ENCODE measurements around the gene TICRR.

The TICRR gene

DNA sequence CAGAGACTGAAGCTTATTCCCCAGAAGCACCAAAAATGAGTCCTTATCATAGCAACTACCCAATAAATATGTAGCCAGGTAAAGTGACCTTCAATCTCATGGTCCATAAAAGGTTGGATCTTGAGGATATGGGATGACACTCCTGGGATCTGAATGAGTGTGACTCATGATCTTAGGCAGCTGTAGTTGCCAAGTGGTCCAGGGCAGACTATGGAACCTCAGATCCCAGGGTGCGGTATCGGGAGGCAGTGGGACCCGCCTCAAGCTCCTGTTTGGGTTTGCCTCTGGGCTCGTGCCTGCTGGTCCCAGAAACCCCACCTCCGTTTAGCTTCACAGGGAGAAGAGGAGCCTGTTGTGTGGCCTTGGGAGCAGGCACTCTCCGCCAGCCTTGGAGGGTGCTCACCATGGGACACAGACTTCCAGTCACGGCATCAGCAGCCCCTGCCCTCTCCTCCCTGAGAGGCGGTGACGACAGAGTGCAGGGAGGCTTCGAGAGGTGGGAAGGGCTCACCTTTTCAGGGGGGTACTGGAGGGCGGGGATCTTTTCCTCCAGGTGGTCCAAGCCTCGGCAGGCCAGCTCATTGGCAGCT is 95.8 kb downstream of the TICRR start:
- no peak for DNase-seq

- DNase-seq, result no peak
Observed at GRCh38 chr15:89671687-89672086, 96.4 kb downstream of the TICRR start.

- peak in 8 of 56 donors; percentile 14 to 39 (median 28) for DNase-seq
Observed at GRCh38 chr15:89672221-89673164, 97.2 kb downstream of the TICRR start.

DNA sequence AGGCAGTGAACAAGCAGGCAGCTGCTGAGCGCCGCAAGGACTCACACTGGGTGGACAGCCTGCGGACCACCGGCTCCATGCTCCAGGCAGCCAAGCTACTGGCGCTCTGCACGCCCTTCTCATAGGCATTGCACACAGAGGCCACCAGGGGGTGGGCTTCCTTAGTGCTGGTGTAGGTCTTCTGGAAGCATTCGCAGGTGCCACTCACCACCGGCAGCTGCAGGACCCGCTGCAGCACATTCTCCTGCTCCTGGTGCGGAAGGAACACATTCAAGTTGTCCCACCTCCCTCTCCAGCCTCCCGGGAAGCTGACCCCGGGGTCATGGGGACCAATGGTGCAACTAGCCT is 97.9 kb downstream of the TICRR start:
- DNase-seq, result peak in 3 of 56 donors; percentile 13 to 20 (median 15)

DNA sequence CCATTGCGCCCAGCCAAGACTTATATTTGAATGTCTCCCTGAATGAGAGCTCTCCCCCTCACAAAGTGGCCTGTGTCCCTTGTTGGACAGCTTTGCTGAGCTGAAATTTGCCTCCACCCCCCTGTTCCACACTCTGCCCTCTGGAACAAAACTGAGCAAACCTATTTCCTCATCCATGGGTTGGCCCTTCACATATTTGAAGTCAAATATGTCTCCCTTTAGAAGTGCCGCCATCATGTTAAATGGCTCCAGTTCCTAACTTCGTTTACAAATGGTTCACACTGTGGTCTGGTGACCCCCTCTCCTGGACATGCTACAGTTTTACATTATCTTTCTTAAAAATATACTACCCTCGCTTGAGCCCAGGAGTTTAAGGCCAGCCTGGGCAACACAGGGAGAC is 99.3 kb downstream of the TICRR start:
- DNase-seq, result no peak

- no peak for DNase-seq
Observed at GRCh38 chr15:89675606-89676005, 100.3 kb downstream of the TICRR start.

DNA sequence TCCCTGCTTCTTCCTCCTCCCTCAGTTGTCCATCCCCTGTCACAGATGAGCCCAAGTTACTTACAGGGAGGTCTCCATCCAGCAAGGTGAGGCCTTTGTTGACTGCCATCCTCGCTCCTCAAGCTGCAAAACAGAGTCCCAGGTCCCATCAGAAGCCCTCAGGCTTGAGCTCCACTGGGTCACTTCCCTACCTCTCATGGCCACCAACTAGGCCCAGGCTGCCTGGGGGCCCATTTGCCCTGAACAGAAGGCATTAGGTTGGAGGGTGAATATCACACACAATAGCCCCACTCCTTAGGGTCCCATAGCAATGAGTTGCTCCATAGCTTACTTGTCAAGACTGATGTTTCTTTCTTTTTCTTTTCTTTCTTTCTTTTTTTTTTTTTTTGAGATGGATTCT is 102.1 kb downstream of the TICRR start:
- no peak for DNase-seq
